GM23338 (cell line): ENCODE data around the gene SEC14L6. TPM values are rescaled to one million over a fixed set of nuclear protein-coding genes. Genes with fewer than 3 reads are reported as not detected.

ENCODE experiments used
- ATAC-seq: fragments of 200-7000 bp; cut with Tn5 transposase; 3 replicates; pipeline ENCODE4 v1.9.1; 2020
- DNase-seq: peaks from one replicate; pipeline ENCODE4 v3.0.0-alpha.2; 2015; ENCODE audit warnings: low spot score
- H2AFZ ChIP-seq: fragments of 200-600 bp; sonication (generic); 2 replicates; pipeline ENCODE4 v1.8.0; 2016; ENCODE audit warnings: antibody characterized with exemption, mild to moderate bottlenecking, moderate library complexity
- H3F3A ChIP-seq: fragments of 200-600 bp; sonication (generic); replicated peaks from 2 replicates; pipeline ENCODE4 v1.8.0; 2017; ENCODE audit warnings: antibody characterized with exemption, mixed run types, low read depth
- H3K27ac ChIP-seq: fragments of 200-600 bp; sonication (generic); 2 replicates; pipeline ENCODE4 v1.6.1; 2016; ENCODE audit warnings: low read depth
- H3K27me3 ChIP-seq: fragments of 200-600 bp; sonication (generic); 2 replicates; pipeline ENCODE4 v1.8.0; 2016; ENCODE audit warnings: mild to moderate bottlenecking, mixed run types, moderate library complexity; ENCODE audit not compliant: insufficient read depth
- H3K36me3 ChIP-seq: fragments of 200-600 bp; sonication (generic); 2 replicates; pipeline ENCODE4 v1.8.0; 2016; ENCODE audit warnings: mild to moderate bottlenecking; ENCODE audit not compliant: insufficient read depth
- H3K4me1 ChIP-seq: fragments of 200-600 bp; sonication (generic); 2 replicates; pipeline ENCODE4 v1.8.0; 2016; ENCODE audit warnings: mild to moderate bottlenecking, moderate library complexity; ENCODE audit not compliant: insufficient read depth
- H3K4me2 ChIP-seq: fragments of 200-600 bp; sonication (generic); 2 replicates; pipeline ENCODE4 v1.7.1; 2017; ENCODE audit warnings: mixed run types
- H3K4me3 ChIP-seq: fragments of 200-600 bp; sonication (generic); 2 replicates; pipeline ENCODE4 v1.6.1; 2016; ENCODE audit warnings: mixed run types
- H3K79me2 ChIP-seq: fragments of 200-600 bp; sonication (generic); replicated peaks from 2 replicates; pipeline ENCODE4 v1.8.0; 2017; ENCODE audit warnings: mild to moderate bottlenecking; ENCODE audit not compliant: insufficient read depth
- H3K9me2 ChIP-seq: fragments of 200-600 bp; sonication (generic); 2 replicates; pipeline ENCODE4 v1.8.0; 2017; ENCODE audit not compliant: insufficient read depth
- H4K20me1 ChIP-seq: fragments of 200-600 bp; sonication (generic); replicated peaks from 2 replicates; pipeline ENCODE4 v1.8.0; 2017; ENCODE audit warnings: mild to moderate bottlenecking; ENCODE audit not compliant: insufficient read depth
- H3K27ac Mint-ChIP-seq: 2 replicates; pipeline ENCODE4 v1.8.0; 2020; ENCODE audit warnings: inconsistent platforms, mild to moderate bottlenecking, moderate library complexity, mixed read lengths
- H3K27me3 Mint-ChIP-seq: 3 replicates; pipeline ENCODE4 v1.8.0; 2022; ENCODE audit warnings: low read depth, mild to moderate bottlenecking, moderate library complexity, mixed read lengths, inconsistent platforms; ENCODE audit not compliant: insufficient read depth, poor library complexity
- H3K36me3 Mint-ChIP-seq: 3 replicates; pipeline ENCODE4 v1.8.0; 2021; ENCODE audit warnings: low read depth, mild to moderate bottlenecking, inconsistent platforms, moderate library complexity, mixed read lengths
- H3K4me1 Mint-ChIP-seq: 3 replicates; pipeline ENCODE4 v1.8.0; 2020; ENCODE audit warnings: mild to moderate bottlenecking, inconsistent platforms, mixed read lengths
- H3K4me3 Mint-ChIP-seq: 3 replicates; pipeline ENCODE4 v1.8.0; 2021; ENCODE audit warnings: moderate library complexity, mild to moderate bottlenecking, inconsistent platforms, mixed read lengths
- H3K9me3 Mint-ChIP-seq: 3 replicates; pipeline ENCODE4 v1.8.0; 2020; ENCODE audit warnings: moderate library complexity, mild to moderate bottlenecking, inconsistent platforms, mixed read lengths
- CREB1 ChIP-seq: fragments of 250-450 bp; sonication (Bioruptor Pico); IDR thresholded peaks from 2 replicates; pipeline ENCODE4 v1.5.0; 2020; ENCODE audit warnings: low read depth, mild to moderate bottlenecking, moderate library complexity
- CTCF ChIP-seq, 2 experiments: fragments of 200-600 bp in 1 of 2; sonication (generic) in 1 of 2; conservative IDR thresholded peaks; 2 replicates each; pipeline versions ENCODE4 v1.5.1 to v1.6.1; 2016 to 2017; ENCODE audit warnings: antibody characterized with exemption in 2 of 2, low read depth in 2 of 2, mild to moderate bottlenecking in 2 of 2, moderate library complexity in 1 of 2
- ETS1 ChIP-seq: IDR thresholded peaks from 2 replicates; pipeline ENCODE4 v1.6.1; 2016; ENCODE audit warnings: antibody characterized with exemption
- EZH2 ChIP-seq: fragments of 200-600 bp; sonication (generic); IDR thresholded peaks from one replicate; pipeline ENCODE4 v1.8.0; 2017; ENCODE audit warnings: antibody characterized with exemption, mild to moderate bottlenecking, low read depth; ENCODE audit not compliant: unreplicated experiment
- EZH2phosphoT487 ChIP-seq: fragments of 200-600 bp; sonication (generic); IDR thresholded peaks from one replicate; pipeline ENCODE4 v1.8.1; 2018; ENCODE audit warnings: antibody characterized with exemption; ENCODE audit not compliant: unreplicated experiment
- JUNB ChIP-seq: IDR thresholded peaks from one replicate; pipeline ENCODE4 v1.6.1; 2016; ENCODE audit warnings: antibody characterized with exemption; ENCODE audit not compliant: unreplicated experiment
- NANOG ChIP-seq: IDR thresholded peaks from 2 replicates; pipeline ENCODE4 v1.6.1; 2016; ENCODE audit warnings: antibody characterized with exemption, borderline replicate concordance
- POLR2AphosphoS5 ChIP-seq: IDR thresholded peaks from 2 replicates; pipeline ENCODE4 v1.6.1; 2016; ENCODE audit warnings: antibody characterized with exemption, low read depth
- STAT1 ChIP-seq: IDR thresholded peaks from one replicate; pipeline ENCODE4 v1.6.1; 2016; ENCODE audit warnings: antibody characterized with exemption; ENCODE audit not compliant: unreplicated experiment
- ZNF114 ChIP-seq: fragments of 250-450 bp; sonication (Bioruptor Pico); IDR thresholded peaks from 2 replicates; pipeline ENCODE4 v1.5.0; 2020; ENCODE audit warnings: mild to moderate bottlenecking, moderate library complexity
- ZNF331 ChIP-seq: fragments of 250-450 bp; sonication (Bioruptor Pico); IDR thresholded peaks from 2 replicates; pipeline ENCODE4 v1.5.0; 2020; ENCODE audit warnings: low read depth, mild to moderate bottlenecking, moderate library complexity
- ZNF462 ChIP-seq: fragments of 250-450 bp; sonication (Bioruptor Pico); IDR thresholded peaks from 2 replicates; pipeline ENCODE4 v1.5.0; 2020; ENCODE audit warnings: mild to moderate bottlenecking, moderate library complexity
- polyA plus RNA-seq: library from polyadenylated mRNA; unstranded; fragments of >200 nt; fragmentation: Nextera tagmentation; extraction: Ambion mirVana; gene quantifications from 2 replicates; pipeline ENCODE4 v1.2.1, GENCODE V29; 2016
- total RNA-seq: library from RNA; depleted of rRNA; stranded (reverse); fragments of >200 nt; shearing (Covaris generic); gene quantifications from 2 replicates; pipeline ENCODE4 v1.2.3, GENCODE V29; 2014
- TF ChIP-seq, protein P1 (sequence below): IDR thresholded peaks from one replicate; pipeline ENCODE4 v1.6.1; 2018; ENCODE audit warnings: antibody characterized with exemption; ENCODE audit not compliant: unreplicated experiment

SEC14L6 gene
- total and polyA plus RNA-seq, 2 experiments from 2014 or later, result 0.84 to 2.1 TPM

- Histone ChIP-seq H3F3A (no peaks in the 10 kb centered on the region), H3K36me3 (no peaks in the 10 kb centered on the region), H3K4me3 (no peak overlapping the region), H3K27me3 (no peaks in the 10 kb centered on the region), H3K9me2 (no peaks in the 10 kb centered on the region; the same call in 1 of the 2 replicates), H2AFZ (no peak overlapping the region), H4K20me1 (no peaks in the 10 kb centered on the region), H3K4me2 (no peak overlapping the region), H3K79me2 (no peaks in the 10 kb centered on the region), H3K4me1 (no peaks in the 10 kb centered on the region), H3K27ac (no peak overlapping the region)
- peaks cover 6% of the 10 kb centered on the region; the same call in 2 of the 3 replicates for H3K9me3 Mint-ChIP-seq
- no peaks in the 10 kb centered on the region for H3K36me3 Mint-ChIP-seq
- H3K27ac Mint-ChIP-seq, result no peak overlapping the region
- no peaks in the 10 kb centered on the region for H3K4me1 Mint-ChIP-seq
- no peak for TF ChIP-seq CREB1
- no peak for TF ChIP-seq CTCF (conservative IDR thresholded peaks at IDR 0.05; ENCODE audit: low read depth in 2 of 2)
- TF ChIP-seq JUNB, result no peak
- no peak for TF ChIP-seq POLR2AphosphoS5
- TF ChIP-seq EZH2, result no peak
- no peak for TF ChIP-seq STAT1
- no peak for TF ChIP-seq EZH2phosphoT487
- TF ChIP-seq ZNF462 (CRISPR knock-in tag), result no peak
- no peak for TF ChIP-seq ETS1
- TF ChIP-seq ZNF331, result no peak
- no peak for TF ChIP-seq ZNF114 (CRISPR knock-in tag)
- TF ChIP-seq, protein P1, sequence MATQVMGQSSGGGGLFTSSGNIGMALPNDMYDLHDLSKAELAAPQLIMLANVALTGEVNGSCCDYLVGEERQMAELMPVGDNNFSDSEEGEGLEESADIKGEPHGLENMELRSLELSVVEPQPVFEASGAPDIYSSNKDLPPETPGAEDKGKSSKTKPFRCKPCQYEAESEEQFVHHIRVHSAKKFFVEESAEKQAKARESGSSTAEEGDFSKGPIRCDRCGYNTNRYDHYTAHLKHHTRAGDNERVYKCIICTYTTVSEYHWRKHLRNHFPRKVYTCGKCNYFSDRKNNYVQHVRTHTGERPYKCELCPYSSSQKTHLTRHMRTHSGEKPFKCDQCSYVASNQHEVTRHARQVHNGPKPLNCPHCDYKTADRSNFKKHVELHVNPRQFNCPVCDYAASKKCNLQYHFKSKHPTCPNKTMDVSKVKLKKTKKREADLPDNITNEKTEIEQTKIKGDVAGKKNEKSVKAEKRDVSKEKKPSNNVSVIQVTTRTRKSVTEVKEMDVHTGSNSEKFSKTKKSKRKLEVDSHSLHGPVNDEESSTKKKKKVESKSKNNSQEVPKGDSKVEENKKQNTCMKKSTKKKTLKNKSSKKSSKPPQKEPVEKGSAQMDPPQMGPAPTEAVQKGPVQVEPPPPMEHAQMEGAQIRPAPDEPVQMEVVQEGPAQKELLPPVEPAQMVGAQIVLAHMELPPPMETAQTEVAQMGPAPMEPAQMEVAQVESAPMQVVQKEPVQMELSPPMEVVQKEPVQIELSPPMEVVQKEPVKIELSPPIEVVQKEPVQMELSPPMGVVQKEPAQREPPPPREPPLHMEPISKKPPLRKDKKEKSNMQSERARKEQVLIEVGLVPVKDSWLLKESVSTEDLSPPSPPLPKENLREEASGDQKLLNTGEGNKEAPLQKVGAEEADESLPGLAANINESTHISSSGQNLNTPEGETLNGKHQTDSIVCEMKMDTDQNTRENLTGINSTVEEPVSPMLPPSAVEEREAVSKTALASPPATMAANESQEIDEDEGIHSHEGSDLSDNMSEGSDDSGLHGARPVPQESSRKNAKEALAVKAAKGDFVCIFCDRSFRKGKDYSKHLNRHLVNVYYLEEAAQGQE, result no peak
- TF ChIP-seq NANOG, result no peak
- DNase-seq (no peak), ATAC-seq (no peak)
- no peak overlapping the region for H3K4me3 Mint-ChIP-seq
- H3K27me3 Mint-ChIP-seq, result no peaks in the 10 kb centered on the region
Observed at GRCh38 chr22:30513462-30513861, 33.1 kb downstream of the SEC14L6 start.
